OCI-LY1 (cell line): ENCODE data around the gene PPP2R5B.

Source experiments
- EZH2 ChIP-seq: fragments of 200-600 bp; sonication (generic), shearing (Covaris generic); IDR thresholded peaks from 2 replicates; pipeline ENCODE4 v1.8.0; 2017; ENCODE audit warnings: borderline replicate concordance, mixed run types, mild to moderate bottlenecking, antibody characterized with exemption, low read length, moderate library complexity, mixed read lengths
- TF ChIP-seq, protein P1 (sequence below): fragments of 200-600 bp; sonication (generic), shearing (Covaris generic); IDR thresholded peaks from 2 replicates; pipeline ENCODE4 v1.5.1; 2017; ENCODE audit warnings: mild to moderate bottlenecking, antibody characterized with exemption, low read length, moderate library complexity, mixed read lengths

DNA sequence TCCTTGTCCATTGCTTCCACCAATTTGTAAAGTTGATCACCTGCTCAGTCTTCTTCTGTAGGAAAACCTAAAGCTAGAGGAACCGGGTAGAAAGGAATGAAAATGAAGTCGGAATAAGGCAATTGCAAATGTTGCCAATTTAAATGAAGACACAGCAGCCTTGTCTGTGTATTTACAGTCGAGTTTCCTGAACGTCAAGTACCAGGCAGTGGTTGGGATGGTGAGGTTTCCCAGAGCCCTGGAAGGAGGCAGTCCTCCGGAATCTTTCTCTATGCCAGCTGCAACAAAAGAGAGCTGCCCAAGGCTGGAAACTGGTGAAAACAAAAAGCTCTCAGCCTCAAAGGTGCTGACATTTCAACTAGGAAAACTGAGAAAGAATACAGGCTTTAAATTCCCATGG, 29.7 kb downstream of the PPP2R5B start:
- TF ChIP-seq, protein P1, sequence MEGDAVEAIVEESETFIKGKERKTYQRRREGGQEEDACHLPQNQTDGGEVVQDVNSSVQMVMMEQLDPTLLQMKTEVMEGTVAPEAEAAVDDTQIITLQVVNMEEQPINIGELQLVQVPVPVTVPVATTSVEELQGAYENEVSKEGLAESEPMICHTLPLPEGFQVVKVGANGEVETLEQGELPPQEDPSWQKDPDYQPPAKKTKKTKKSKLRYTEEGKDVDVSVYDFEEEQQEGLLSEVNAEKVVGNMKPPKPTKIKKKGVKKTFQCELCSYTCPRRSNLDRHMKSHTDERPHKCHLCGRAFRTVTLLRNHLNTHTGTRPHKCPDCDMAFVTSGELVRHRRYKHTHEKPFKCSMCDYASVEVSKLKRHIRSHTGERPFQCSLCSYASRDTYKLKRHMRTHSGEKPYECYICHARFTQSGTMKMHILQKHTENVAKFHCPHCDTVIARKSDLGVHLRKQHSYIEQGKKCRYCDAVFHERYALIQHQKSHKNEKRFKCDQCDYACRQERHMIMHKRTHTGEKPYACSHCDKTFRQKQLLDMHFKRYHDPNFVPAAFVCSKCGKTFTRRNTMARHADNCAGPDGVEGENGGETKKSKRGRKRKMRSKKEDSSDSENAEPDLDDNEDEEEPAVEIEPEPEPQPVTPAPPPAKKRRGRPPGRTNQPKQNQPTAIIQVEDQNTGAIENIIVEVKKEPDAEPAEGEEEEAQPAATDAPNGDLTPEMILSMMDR = no peak
- no peak for TF ChIP-seq EZH2
